NCI-H128 (cell line): ENCODE measurements around the gene C16orf74.

Source experiments
- DNase-seq: peaks from one replicate; lab custom pipeline; 2025; ENCODE audit not compliant: unreplicated experiment; lab: John Stamatoyannopoulos, UW

Gene C16orf74

DNA sequence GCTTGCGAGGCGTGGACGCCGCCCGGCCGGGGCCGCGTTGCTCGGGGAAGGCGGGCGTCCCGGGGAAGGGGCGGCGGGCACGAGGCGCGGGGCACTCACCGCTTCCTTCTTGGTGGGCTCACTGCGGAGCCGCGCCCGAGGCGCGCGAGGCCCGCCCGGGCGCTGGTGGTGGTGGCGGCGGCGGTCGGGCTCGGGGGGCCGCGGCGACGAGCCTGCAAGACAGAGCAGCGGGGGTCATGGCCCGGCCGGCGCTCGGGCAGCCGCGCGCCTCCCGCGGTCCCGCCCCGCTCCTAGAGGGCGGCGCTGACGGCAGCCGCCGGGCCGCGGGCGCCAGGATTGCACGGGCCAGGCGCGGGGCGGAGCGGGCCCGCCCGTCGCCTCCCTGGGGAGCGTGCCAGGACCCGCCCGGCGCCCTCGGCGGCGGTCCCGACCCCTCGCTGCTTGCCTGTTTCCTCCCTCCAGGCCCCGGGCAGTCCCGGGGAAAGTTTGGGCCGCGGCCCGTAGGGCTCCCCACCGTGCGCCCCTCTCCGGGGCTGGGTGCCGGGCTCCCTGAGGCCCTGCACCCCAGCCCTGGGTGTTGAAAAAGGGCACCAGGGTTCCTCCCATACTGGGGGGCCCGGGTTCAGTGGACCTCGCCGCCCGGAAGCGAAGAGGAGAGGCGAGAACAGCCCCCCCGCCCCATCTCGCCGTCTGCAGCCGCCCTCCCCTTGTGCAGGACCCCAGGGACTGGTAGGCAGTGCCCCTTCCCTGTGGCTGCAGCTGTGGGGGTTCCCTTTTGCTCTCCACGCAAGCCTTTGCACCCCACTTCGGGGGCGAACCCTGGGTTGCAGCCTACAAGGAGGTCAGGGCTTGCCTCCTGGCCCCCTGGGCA, at the start of gene C16orf74:
C16orf74 (minus strand) TSS at position 270 of the 871 bp plus-strand sequence. CDS start 15,879 bp downstream, outside the sequence.
- no peak for DNase-seq

DNA sequence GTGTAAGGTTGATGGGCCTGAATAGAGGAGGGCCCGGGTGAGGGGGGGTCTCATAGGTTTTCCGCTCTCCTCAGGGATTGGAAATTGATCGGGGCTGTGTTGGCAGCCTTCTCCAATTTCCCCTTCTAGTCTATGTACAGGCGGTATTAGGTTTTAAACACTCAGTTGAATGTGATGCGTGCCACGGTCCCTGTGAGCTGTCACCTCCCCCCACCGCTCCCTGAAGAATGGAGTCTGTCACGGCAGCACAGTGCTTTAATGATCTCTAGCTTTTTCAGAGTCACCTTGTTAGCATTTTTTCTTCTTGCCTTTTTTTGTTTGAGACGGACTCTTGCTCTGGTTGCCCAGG, 49.4 kb upstream of the C16orf74 start:
- no peak for DNase-seq

DNA sequence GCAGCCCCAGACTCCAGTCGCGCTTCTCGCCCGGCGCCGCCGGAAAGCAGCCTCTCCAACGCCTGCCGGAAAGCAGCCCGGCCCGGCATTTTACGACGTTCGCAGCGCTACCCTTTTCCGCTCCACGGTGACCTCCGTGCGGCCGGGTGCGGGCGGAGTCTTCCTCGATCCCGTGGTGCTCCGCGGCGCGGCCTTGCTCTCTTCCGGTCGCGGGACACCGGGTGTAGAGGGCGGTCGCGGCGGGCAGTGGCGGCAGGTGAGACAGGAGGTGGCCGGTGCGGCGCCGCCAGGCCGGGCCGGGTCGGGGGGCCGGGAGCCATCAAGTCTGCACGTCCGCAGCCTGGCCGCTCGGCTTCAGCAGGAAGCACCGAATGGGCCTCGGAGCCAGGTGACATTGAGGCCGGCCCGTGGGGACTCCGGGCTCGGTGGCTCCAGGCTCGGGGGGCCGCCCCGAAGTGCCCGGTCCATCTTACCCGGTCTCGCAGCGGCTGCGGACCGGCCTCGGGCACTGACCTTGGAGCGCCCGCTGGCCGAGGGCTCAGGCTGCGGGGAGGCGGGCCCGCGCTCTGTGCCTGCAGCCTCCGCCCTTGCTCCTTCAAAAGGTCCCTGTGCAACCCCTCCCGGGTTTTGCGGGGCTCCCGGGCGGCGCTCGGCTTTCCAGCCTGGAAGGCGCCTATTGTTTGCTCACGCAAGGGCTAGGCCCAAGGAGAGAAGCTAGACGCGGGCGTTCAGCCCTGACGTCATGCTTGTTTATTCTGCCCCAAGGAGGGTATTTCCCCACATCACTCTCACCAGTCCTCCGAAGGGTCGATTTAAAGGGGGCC, 48.8 kb upstream of the C16orf74 start, which contains the start of the genes COX4I1 and EMC8:
COX4I1 (plus strand) TSS at position 199 of the 824 bp plus-strand sequence. CDS start 1,511 bp downstream, outside the sequence.
EMC8 (minus strand) TSS at position 48 of the 824 bp plus-strand sequence. CDS start 249 bp downstream, outside the sequence.
- peak; percentile 62 for DNase-seq

DNA sequence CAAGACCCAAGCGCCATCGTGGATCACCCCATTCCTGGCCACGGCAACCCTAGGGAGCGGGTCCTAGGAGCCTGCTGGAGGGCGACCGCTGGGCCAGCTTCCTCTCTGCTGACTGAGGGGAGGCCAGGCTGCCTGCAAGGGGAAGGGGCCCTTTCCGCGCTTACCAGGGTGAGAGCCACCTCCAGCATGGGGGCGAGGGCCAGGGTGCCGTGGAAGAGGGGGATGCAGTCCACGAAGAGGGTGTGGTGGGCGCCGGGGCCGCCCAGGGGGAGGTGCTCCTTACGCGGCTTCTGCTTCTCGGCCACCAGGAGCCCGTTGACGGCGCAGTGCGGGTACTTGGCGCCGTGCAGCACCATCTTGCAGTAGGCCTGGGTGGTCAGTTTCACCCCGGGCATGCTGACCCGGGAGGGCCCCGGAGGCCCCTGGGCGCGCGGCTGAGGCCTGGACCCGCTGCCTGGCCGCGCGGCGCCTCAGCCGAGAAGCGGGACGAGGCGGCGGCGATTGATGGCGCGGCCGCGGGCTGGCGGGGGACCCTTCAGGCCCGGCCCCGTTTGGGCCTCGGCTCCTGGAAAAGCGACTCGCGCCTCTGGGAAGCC, 48.1 kb upstream of the C16orf74 start:
- DNase-seq = no peak

DNA sequence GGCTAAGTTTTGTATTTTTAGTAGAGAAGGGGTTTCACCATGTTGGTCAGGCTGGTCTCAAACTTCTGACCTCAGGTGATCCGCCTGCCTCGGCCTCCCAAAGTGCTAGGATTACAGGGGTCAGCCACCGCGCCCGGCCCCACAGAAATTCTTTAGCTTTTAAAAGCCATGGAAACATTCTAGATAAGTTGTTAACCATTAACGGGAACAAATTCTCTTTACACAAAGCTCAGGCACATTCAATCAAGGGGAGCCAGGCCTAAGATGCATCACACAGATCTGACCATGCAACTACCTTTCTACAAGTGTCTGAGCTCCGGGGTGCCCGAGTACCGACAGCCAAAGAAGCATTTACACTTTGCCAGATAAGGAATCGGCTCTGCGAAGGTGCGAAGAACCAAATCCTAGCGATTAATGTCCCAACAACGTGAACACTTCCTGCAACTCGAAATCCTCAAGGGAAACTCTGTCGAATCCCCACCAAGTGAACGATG, 47.4 kb upstream of the C16orf74 start:
- no peak for DNase-seq

DNA sequence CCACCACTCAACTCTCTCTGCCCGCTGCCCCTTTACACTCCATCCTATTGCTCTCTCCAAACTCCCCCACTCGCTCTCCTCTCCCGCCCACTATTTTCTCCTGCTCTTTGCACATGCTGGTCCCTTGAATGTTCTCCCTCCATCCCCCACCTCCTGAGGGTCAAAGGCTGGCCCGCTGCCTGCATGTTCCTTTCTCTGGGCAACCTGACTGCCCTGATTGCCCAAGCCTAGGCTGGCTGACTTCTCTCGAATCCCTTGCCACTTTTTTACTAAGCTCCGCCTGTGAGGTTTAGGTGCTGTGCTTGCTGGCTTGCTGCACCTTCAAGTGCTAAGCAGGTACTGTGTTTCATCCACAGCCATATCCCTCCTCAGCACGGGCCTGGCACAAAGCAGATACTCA, 45.7 kb upstream of the C16orf74 start:
- DNase-seq = no peak

DNA sequence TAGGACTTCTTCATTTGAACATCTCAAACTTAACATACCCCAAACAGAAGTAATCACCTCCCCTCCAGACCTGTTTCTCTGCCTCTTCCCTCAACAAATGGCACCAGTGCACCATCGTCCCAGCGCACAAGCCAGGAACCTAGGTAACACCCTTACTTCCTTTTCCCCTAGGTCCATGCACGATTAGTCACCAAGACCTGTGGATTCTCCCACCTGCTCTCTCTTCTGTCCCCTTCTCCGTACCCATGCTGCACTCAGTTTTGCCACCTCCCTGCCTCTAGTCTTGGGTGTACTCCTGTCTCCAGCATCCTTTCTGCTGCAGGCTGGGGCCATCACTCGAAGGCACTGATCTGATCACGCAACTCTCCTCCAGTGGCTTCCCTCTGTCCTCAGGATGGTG, 45.3 kb upstream of the C16orf74 start:
- DNase-seq = no peak

DNA sequence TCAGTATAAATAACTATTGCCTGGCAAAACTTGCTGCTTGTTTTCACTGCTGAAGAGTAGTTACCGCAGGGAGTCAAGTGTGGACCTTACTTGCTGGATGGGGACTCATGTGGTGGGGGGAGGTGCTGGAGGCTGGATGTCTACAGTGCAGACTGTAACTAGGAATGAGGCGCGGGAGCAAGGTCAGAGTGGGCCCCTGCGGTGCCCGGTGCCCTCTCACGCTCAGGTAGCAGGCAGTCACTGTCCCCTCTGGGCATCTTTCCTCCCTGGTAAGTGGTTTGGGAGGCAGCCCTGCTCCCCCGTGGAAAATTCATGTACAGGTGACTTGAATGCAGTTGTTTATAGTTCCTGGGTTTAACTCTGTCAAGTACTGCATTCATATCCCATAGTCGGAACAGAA, 43.8 kb upstream of the C16orf74 start:
- no peak for DNase-seq

DNA sequence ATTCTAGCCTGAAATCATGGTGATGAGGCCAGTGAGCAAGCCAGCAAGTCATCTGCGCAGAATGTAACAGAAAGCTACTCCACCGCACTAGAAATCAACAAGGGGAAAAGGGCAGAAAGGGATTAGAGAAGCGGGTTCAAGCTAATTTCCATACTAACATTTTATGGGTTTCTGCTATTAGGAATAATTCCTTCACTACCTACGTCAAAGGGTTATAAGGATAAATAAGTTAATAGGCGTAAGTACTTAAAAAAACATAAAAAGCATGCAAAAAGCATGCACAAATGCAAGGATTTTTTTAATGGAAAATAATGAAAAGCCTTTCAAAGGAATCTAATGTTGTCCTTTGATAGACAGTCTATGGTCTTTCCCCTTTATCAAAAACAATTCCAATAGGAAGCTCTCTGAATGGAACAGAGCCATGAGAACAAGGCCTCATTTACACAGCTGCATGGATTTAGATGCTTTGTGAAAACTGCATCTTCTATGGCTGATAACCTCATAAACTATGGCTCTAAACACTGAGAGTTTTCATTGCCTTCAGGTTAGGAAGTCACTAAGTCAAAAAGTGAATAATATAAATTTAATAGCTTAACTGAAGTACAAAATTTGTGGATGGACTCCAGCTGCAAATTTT, 42.9 kb upstream of the C16orf74 start:
- no peak for DNase-seq

DNA sequence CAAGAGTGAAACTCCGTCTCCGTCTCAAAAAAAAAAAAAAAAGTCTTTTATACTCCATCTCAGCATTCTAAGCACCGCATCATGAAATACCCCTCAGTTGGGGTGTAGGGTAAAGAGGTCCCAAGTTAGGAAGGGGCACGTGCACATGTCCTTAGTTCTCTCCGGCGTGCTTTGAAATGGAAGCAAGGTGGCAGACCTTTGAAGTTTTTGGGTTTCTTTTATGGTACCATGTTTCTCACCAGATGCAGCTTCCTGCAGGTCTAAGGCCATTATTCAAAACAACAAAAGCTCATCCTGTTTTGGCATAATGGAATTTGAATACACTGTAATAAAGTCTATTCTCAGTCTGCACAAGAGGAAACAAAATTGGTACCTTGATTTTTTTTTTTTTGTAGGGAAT, 38.9 kb upstream of the C16orf74 start:
- no peak for DNase-seq

DNA sequence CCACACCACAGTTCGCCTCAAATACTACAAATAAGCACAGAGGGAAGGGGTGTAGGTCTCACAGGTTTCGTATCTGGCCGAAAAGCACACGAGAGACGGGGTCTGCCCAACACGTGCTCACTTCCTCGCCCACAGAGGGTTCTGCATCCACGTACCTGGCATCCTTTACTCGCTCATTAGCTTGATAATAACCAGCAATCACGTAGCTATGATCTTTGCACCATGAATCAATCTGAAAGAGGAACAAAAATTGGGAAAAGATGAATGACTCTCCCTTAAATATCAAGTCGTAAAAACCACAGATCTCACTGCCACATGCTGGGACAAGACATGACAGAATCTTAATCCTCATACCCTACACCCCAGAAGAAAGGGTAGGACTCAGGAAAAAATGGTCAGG, 37.9 kb upstream of the C16orf74 start:
- no peak for DNase-seq

DNA sequence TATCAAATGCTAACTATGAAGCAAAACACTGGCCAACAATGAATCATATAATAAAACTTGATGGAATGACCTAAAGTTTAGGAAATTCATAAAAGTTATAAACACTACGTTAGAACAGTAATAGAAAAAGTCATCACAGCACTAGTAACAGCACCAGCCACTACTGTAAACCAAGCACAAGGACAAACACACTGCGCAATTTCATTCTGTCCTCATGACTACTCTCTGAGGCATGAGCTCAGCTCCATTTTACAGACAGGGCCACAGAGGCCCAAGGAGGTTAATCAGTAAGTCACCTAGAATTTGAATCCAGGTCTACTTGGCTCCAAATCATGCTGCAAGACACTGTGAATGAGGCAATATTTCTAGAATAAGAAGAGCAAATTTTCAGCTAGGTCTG, 35.0 kb upstream of the C16orf74 start:
- DNase-seq = no peak

DNA sequence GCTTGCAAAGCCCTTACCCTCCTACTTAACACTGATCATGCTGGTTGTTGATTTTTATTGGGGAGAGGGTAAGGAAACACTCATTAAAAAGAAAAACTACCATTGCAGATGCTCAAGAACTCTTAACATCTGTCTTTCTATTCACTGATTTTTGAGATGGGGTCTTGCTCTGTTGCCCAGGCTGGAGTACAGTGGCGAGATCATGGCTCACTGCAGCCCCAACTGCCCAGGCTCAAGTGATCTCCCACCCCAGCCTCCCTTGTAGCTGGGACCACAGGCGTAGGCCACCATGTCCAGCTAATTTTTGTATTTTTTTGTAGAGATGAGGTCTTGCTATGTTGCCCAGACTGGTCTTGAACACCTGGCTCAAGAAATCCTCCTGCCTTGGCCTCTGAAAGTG, 33.9 kb upstream of the C16orf74 start:
- no peak for DNase-seq

DNA sequence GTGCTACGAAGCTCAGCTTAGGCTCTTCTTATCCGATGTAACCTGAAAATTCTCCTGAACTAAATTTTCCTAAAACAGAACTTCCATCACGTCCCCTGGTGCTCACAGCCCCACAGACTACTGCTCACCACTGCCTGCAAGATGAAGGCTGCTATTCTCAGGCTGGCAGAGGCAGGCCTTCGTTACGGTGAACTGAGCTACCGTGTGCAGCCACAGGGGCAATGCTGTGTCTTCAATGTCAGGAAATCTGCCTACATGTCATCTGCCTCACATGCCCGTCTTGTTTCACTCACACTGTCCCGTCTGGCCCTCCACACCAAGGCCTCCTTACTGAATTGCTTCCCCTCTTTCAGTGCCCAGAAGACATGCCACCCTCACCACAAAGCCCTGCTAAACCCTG, 32.5 kb upstream of the C16orf74 start:
- no peak for DNase-seq

DNA sequence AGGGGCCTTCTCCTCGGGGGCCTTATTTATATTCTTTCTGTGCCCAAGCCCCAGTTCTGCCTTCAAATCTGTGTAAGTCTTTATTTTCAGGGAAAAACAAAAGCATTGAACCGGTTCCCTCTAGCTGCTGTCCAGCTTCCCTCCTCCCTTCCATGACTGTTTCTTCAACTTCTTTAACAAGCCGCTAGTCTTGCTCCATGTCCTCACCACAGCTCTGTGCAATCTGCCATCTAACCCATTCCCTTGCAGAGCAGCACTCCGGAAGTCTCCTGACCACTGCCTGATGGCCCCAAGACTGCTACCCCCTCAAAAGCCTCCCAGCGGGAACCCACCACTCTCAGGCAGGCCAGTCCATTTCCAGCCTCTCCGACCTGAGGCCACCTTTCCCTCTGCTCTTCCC, 31.6 kb upstream of the C16orf74 start:
- DNase-seq = no peak

DNA sequence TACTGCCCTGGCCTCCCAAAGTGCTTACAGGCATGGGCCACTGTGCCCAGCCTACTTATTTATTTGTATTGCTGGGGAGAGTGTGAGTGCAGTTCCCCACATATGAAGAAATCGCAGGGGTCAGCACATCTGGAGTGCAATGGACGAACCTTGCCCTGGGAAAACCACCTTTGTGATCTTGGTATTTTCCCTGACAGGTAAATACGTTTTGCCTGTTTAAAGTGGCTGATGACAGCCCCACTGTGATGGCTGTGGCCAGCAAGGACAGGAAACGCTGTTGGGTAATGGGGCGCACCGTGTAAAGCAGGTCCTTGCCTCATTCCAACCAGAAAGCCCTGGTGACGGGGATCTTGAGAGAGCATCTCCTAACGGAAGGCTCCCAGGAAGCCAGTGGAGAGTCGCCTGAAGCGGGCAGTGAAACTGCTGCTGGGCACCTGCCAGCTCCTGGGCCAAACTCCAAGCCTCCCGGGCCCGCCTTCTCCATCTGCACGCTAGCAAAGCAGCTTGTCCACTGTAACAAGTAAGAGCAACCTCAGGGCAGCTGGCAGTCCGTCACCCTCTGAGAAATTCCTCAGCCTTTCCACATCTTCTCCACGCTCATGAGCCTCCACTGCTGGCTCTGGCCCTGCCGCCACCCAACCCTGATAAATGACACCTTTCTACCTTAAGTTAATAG, 30.9 kb upstream of the C16orf74 start:
- DNase-seq = no peak

DNA sequence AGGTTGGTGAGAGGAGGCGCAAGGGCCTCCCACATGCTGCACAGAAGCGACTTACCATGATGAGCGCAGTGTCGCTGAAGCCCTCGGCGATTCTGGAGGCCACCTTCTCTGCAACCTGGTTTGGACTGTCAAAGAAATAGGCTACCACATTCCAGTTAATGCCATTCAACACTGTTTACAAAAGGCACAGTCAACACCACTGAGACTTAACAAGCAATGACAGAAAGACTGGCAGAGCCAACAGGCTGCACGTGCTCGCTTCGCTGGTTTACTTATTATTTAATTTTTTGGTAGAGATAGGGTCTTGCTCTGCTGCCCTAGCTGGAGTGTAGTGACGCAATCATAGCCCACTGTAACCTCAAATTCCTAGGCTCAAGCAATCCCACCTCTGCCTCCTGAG, 30.3 kb upstream of the C16orf74 start:
- no peak for DNase-seq

DNA sequence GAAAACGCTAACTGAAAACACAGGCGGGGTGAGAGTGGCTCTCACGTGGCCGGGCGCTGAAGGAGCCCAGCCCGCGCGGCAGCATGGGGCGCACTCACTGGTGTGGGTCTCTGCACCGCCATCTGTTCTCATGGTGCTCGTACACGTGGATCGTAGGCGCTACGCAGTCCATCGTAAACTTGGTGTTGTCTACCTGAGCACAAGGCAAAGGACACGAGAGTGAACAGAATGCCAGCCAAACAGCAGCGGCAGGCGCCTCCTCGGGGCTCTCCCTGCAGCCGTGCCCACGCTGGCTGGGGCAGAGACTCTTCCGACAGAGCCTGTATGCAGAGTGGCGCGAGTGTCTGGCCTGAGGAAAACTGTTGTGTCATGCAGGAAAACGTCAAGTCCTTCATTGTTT, 29.4 kb upstream of the C16orf74 start:
- DNase-seq = no peak

DNA sequence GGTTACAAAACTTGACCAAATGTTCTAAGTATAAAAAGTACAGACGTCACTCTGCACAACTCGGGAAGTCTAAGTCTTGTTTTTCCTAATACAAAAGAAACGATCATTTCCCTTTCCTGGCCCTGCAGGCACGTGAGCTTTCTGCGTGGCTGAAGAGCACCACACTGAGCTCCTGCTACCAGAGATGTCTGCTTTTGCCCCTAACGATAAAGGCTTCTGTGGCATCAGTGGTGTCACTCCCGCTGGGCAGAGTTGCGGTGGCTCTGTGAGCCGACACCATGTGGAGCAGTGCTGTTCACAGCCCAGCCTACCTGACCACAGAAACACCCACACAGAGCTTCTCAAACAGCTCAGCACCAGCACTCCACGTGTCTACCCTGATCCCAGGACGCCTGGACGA, 28.0 kb upstream of the C16orf74 start:
- DNase-seq = no peak

DNA sequence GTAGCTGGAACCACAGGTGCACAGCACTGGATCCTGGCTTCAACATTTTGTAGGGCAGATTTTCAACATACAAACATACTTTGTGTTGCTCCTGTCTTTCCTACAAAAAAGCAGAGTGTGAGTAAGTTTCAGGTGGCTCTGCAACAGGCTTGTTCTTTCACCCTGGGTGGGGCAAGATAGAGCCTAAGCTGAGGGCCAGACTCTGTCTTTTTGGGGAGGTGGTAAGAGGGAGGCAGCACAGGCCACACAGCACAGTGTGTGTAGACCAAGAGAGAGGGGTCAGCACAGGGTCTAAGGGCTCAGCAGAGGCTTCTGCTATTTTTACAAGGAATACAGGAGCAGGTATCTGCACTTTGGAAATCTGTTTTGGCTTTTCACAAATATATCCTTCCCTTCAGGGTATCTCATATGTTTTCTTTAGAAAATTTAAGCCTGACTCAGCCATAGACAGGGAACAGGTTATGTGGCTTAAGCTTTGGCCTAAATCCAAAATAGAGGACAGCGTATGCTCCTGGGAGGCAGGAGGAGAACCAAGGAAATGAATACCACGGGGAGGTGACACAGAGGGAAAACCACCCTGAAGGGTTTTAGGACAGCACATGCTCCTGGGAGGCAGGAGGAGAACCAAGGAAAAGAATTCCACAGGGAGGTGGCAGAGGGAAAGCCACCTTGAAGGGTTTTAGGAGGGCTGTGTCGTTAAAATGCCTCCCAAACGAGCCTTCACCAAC, 26.9 kb upstream of the C16orf74 start:
- DNase-seq = no peak
